ENCODE data around the gene SHCBP1L.

SHCBP1L gene

GRCh38 chr1:182890927-182891610, 61.9 kb downstream of the SHCBP1L start:
- DNase-seq (ENCODE audit: low spot score), result no peak

GRCh38 chr1:182889997-182890396, 63.0 kb downstream of the SHCBP1L start:
- DNase-seq (ENCODE audit: low spot score), result no peak

GRCh38 chr1:182888736-182889531, 64.0 kb downstream of the SHCBP1L start:
- no peak for DNase-seq (ENCODE audit: low spot score)

GRCh38 chr1:182886985-182887384, 66.0 kb downstream of the SHCBP1L start:
- DNase-seq (ENCODE audit: low spot score), result no peak

GRCh38 chr1:182885591-182885990, 67.4 kb downstream of the SHCBP1L start:
- no peak for DNase-seq (ENCODE audit: low spot score)

GRCh38 chr1:182884872-182885271, 68.1 kb downstream of the SHCBP1L start:
- DNase-seq (ENCODE audit: low spot score), result no peak

- DNase-seq (ENCODE audit: low spot score), result no peak
Observed at GRCh38 chr1:182877842-182878241, 75.1 kb downstream of the SHCBP1L start.

GRCh38 chr1:182877331-182877730, 75.6 kb downstream of the SHCBP1L start:
- DNase-seq (ENCODE audit: low spot score), result no peak

GRCh38 chr1:182875889-182876288, 77.1 kb downstream of the SHCBP1L start:
- no peak for DNase-seq (ENCODE audit: low spot score)

- no peak for DNase-seq (ENCODE audit: low spot score)
Observed at GRCh38 chr1:182872881-182873280, 80.1 kb downstream of the SHCBP1L start.

- no peak for DNase-seq (ENCODE audit: low spot score)
Observed at GRCh38 chr1:182869241-182869666, 83.7 kb downstream of the SHCBP1L start.

- DNase-seq (ENCODE audit: low spot score), result no peak
Observed at GRCh38 chr1:182867861-182868260, 85.1 kb downstream of the SHCBP1L start.

- no peak for DNase-seq (ENCODE audit: low spot score)
Observed at GRCh38 chr1:182863940-182864339, 89.0 kb downstream of the SHCBP1L start.

- DNase-seq (ENCODE audit: low spot score), result no peak
Observed at GRCh38 chr1:182862827-182863226, 90.1 kb downstream of the SHCBP1L start.

GRCh38 chr1:182861994-182862393, 91.0 kb downstream of the SHCBP1L start:
- no peak for DNase-seq (ENCODE audit: low spot score)

GRCh38 chr1:182860658-182861057, 92.3 kb downstream of the SHCBP1L start:
- no peak for DNase-seq (ENCODE audit: low spot score)

GRCh38 chr1:182857212-182857611, 95.8 kb downstream of the SHCBP1L start:
- DNase-seq (ENCODE audit: low spot score), result no peak

GRCh38 chr1:182855911-182856310, 97.1 kb downstream of the SHCBP1L start:
- no peak for DNase-seq (ENCODE audit: low spot score)

GRCh38 chr1:182851825-182852224, 101.1 kb downstream of the SHCBP1L start:
- no peak for DNase-seq (ENCODE audit: low spot score)

- DNase-seq (ENCODE audit: low spot score), result no peak
Observed at GRCh38 chr1:182850319-182850718, 102.6 kb downstream of the SHCBP1L start.

Measured in LoVo (cell line).